Activated T-helper 1 cell treated with Interleukin-2 at 50 U/mL for 16 hours (primary cell): ENCODE data around the gene CBLIF.
"Not testable (repeated sequence)": the region's sequence is repeated elsewhere in the genome, so short reads cannot be mapped to it uniquely, and the experiment has no call there.

Experiments
- DNase-seq: peaks from one replicate; pipeline ENCODE4 v3.0.0-alpha.2; 2020; ENCODE audit warnings: low read depth

The CBLIF gene

DNA sequence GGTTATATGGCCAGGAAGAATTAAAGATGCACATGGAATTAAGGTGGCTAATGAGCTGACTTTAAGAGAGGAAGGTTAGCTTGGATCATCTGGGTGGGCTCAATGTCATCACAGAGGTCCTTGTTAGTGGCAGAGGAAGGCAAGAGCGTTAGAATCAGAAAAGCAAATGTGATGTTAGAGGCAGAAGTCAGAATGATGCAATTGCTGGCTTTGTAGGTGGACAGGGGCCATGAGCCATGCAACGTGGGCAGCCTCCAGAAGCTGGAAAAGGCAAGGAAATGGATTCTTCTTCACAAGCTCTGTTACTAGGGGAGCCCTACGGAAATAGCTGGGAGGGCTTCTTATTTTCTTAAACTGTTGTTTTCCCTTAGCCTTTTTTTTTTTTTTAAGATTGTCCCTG lies 2.3 kb upstream of the CBLIF start:
- no peak for DNase-seq

DNA sequence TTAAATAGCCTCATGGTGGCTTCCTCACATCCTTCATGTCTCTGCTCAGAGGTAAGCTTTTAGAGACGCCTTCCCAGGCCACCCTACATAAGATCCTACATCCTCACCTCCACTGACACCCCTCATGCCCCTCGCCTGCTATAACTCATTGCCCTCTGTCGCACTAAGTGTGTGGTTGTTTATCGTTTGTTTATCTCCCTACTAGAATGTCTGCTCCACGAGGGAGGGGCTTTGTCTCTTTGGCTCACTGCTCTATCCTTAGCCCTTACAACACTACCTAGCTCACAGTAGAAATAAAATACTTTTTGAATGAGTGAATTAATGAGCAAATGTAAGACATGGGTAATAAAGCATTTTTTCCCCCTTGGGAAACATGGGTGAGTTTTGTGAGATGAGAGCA lies 1.3 kb upstream of the CBLIF start:
- no peak for DNase-seq

DNA sequence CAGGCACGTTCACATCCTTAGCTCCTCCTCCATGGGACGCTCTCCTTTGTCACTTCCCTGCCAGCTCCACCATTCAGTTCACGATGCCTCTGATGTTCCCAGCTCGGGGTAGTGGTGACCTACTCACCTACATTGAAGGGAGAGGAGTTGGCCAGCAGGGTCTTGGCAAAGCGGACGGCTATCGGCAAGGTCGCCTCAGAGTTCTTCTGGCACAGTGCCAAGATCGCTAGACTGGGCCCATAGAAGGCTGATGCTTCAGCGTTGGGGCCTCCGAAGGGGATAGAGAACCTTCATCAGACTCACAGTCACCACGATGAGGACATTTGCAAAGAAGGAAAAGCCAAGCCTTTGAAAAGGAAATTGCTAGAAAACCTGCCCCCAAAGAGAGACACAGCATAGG lies 3.0 kb downstream of the CBLIF start:
- no peak for DNase-seq

DNA sequence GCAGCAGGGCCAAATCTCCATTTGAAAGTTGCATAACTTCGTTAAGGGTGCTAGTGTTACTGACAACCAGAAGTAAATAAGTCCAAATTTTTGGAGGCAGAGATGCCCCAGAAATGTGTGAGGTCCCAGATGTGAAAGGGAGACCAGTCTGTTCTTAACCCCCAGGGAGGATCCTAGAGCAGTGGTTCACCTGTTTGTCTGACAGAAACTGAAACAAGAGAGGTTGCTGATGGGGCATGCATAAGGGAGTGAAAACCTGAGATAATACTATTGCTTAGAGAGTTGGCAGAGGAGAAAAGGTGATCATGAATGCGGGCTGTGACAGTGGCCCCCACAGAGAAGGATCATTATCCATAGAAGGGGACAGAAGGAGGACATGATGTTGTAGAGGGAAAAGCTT lies 3.8 kb downstream of the CBLIF start:
- no peak for DNase-seq

DNA sequence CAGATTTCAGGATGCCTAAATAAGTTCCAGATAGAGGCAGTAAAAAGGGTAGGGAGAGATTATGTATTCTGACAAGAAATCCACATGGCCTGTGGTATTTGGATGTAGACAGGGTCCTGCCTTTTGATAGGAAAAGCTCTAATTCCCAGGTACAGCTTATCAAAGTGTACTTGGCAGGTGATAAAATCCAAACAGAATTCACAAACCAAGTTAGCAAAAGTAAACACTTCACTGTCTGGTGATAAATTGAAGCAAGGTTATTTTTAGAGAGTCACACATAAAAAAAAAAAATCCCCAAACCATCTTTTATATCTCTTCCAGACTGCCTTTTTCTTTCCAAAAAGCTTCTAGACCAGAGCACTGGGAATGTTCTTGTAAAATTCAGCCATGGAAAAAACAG lies 5.7 kb downstream of the CBLIF start:
- no peak for DNase-seq

DNA sequence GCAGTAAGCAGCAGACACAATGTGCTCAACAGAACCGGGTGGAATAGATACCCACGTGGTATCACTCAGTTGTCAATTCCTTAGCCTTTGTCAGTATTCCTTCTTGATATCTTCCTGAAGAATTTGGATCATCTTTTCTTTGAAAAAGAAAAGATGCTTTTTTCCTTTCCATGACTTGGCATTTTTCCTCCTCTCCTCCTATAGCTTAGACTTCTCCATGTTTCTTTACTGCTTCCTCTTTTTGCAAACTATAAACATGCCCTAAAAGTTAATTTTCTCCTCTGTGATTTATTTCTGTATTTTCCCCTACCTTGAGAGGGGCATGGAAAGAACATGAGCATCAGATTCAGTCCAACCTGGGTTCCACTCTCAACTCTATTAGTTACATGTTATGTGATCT lies 11.7 kb downstream of the CBLIF start:
- DNase-seq = no peak

DNA sequence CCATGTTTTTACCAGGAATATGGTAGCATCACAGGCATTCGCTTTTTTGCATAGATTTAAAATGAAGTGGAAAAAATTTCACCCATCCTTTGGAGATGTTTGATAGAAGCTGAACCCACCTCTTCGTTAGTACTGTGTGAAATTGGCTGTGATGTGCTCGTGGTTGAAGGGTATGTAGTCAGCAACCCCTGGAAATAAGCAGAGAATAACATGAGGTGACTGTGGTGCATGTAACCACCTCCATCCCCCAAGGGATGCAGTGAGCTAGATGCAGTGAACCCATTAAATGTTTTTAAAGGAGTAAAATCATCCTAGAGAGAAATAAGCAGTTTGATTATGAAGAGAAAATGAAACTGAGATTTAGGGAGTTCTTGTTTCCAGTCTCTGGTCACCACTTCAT lies 15.9 kb downstream of the CBLIF start:
- no peak for DNase-seq

DNA sequence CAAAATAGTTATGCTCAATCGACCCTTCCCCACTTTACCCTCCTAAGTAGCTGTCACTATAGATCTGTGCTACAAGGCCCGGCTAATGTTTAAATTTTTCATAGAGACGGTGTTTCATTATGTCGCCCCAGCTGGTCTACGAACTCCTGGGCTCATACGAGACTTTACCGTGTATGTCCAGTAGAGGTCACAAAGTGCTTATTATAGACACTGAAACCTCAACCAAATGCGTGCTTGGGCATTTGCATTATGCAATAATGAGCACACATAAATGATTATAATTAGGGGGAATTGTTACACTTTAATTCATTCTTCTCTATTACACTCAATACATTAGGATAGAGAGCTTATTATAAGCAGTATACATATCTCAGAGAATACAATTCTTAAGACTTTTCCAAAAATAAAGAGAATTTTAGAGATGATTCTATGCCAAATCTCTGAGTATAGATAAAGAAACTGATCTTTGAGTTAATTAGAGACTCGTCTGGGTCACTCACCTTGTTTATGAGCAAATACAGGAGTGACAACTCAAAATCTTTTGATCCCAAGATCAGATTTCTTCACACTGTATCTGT lies 22.2 kb downstream of the CBLIF start:
- no peak for DNase-seq

DNA sequence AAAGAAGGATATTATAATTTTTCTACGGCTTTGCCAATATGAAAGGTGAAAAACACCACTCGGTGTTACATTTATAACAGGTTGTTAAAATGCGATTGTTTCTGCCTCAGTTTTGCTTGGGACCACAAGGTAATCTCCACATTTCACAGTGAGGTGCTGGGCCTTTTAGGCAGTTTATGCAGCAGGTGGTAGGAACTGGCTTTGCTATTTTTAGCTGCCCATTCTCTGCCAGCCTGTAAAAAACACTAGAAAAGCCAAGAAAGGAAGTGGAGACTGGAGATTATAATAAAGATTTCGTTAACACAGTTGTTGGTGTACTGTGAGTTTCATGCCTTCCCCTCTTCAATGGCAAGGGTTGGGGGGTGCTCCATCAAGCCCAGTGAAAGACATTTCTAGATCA lies 26.7 kb downstream of the CBLIF start:
- DNase-seq = no peak

DNA sequence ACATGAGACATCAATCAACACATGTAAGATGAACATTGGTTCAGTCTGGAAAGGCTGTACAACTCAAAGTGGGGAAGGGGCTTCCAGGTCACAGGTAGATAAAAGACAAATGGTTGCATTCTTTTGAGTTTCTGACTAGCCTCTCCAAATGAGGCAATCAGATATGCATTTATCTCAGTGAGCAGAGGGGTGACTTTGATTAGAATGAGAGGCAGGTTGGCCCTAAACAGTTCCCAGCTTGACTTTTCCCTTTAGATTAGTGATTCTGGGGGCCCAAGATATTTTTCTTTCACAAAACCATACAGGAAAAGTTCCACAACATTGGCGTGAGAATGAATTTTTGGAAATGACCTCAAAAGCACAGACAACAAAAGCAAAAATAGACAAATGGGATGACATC lies 28.9 kb downstream of the CBLIF start:
- not testable (repeated sequence) for DNase-seq

DNA sequence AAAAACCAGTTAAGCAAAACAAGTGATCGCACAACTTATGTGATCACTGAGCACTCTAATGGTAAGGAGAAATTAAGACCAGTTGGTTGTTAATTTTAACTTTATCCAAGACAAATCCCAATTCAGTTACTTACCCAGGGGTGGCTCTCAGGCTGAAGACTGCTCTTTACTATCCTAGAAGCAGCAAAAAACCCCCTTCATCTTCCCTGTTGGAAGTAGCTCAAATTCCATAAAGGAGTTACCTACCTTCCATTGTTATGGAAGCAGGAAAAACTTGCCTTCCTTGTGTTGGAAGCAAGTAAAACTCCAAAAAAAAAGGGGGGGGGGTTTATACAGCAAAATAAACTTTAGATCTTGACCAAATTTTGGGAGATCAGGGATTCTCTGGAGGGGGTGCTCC lies 29.5 kb downstream of the CBLIF start:
- no peak for DNase-seq

DNA sequence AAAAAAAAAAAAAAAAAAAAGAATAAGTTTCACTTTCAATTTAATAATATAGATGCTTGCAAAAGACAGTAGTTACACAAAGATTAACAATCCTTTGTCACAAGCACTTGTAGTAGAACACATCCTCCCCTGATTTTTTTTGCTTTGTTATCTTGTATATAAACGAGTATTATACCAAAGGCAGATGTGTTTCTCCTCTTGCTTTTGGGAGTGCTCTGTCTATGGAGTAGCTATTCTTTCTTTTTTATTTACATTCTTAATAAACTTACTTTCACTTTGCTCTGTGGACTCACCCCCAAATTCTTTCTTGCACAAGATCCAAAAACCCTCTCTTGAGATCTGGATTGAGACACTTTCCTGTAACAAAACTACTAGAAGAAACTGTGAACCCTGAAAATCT lies 31.3 kb downstream of the CBLIF start:
- DNase-seq = no peak

DNA sequence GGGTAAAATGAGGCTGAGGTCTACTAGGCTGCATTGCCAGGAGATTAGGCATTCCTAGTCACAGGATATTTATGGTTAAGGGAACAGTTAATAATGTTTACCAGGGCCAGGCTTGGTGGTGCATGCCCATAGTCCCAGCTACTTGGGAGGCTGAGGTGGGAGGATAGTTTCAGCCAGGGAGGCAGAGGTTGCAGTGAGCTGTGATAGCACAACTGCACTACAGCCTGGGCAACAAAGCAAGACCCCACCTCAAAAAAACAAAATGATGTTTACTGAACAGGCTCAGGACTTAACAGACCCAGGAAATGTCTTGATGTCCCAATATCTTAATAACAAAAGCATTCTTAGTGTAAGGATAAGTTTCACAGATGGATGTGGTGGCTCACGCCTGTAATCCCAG lies 31.9 kb downstream of the CBLIF start:
- DNase-seq = no peak

DNA sequence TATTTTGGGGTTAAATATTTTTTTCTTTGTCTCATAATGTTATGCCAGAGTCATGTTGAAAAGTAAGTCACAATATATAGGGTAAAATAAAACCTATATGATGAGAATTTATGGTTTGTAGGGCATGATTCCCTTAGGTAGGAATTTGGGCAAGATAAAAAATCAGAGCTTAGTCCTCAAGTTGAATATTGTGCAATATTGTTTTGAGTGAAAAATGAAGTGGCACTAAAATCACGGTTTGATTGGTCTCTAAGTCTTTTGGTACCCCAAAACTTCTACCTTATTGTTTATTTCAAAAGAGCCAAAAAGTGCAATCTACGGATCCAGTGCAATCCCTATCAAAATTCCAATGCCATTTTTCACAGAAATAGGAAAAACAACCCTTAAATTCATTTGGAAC lies 33.1 kb downstream of the CBLIF start:
- no peak for DNase-seq

DNA sequence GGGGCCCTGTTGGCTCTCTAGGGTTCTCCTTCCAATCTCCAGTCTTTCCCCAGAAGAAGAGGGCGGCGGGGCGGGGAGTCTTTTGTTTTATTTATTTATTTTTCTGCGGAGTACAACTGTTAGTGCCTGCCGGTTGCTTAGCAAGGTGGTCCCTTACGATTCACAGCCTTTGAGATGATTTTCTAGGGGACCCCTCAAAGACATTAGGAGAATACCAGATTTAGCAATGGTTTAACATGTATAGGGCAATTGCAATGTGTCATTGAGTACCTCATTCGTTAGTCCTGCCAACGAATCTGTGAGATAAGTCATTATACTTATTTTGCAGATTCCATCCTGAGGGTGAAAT lies 34.4 kb downstream of the CBLIF start:
- DNase-seq = no peak

DNA sequence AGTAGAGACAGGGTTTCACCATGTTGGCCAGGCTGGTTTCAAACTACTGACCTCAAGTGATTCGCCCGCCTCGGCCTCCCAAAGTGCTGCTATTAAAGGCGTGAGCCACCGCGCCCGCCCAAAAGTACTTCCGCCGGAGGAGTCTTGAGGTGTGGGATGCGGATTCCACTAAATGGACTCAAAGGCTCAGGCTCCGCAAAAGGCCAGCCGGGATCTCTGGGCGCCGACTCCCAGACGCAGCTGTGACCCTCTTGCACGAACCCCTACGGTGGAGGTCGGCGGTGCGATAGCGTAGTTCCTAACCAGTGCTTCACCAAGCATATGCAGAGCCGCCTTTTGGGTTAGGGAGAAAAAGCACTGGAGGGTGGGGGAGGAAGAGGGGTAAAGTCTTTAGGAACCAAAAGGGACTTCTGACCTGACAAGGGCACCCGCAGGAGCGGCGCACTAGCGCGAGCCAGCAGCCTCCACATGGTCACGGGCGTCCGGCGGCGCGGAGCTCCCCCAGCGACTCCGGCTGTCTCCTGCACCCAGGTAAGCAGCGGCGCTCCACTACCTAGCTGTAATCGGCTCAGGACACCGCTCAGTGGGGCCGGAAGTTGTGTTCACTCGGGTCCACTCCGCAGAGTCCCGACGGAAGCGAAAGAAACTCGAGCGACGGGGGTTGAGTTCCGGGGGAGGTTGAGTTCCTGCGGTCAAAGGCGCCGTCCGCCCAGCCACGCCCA lies 34.9 kb downstream of the CBLIF start, which contains the start of gene MRPL16:
Gene MRPL16 (minus strand): TSS at position 590 of the 722 bp plus-strand sequence. CDS start 120 bp downstream, at position 470.
- peak; percentile 85 for DNase-seq

DNA sequence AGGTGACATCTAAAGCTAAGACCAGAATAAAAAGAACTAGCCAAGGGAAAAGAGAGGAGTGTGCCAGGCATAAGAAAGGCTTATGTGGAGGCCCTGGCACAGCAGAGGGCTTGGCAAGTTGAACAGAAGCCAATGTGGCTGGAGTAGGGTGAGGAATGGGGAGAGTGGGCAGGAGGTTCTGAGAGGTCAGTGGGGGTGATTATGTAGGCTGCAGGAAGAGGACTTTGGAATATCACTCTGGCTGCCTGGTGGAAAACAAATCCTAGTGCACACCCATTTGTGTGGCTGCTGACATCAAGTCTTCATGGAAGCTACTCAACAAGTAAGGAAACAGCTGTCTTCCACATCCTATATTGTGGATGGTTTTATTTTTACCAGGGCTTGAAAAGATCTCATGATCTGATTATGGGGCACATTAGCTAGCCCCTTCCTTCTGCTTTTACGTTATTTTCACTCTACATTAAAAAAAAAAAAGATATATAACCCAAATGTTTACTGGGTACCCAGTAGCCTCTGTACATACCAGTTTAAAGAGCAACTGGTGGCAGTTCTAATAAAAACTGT lies 38.2 kb downstream of the CBLIF start:
- DNase-seq = no peak

DNA sequence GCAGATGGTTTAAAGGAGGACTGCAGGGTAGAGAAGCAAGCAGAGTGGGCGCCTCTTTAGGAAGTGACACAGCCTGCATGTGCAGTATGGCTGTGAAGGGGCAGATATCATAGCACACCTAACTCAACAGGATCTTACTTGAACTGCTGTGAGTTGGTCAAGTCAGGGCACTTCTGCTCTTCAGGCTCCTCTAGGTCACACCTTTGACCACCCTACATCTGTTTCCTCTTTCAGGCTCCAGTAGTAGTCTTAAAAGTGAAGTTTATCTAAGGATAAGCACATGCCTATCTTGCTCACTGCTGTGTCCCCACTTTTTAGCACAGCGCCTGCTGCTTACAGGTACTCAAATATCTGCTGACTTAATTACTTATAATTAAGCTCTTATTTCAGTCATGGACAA lies 41.2 kb downstream of the CBLIF start:
- DNase-seq = no peak

DNA sequence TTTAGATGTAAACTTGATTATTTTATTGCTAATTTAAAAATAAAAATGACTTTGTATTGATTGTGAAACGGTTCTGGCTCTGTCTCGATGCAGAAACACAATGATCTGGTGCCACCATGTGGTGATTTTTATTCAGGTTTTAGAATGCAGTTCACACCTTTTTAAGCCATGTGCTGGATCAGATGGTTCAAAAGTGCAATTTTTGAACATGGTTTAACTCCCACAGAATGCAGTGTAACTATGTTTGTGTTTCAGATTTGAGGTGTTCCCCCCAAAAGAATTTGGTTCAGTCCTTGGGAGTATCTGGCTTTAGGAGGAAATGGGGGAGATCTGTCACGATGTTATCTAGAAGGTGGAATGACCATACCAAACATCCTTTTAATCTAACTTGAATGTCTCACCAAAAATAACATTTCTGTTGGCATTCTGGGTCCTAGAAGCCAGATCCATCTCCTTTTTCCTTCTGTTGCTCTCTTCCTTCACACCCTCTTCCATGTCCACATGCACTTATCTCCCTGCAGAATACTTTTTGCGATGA lies 42.6 kb downstream of the CBLIF start:
- peak; percentile 13 for DNase-seq

DNA sequence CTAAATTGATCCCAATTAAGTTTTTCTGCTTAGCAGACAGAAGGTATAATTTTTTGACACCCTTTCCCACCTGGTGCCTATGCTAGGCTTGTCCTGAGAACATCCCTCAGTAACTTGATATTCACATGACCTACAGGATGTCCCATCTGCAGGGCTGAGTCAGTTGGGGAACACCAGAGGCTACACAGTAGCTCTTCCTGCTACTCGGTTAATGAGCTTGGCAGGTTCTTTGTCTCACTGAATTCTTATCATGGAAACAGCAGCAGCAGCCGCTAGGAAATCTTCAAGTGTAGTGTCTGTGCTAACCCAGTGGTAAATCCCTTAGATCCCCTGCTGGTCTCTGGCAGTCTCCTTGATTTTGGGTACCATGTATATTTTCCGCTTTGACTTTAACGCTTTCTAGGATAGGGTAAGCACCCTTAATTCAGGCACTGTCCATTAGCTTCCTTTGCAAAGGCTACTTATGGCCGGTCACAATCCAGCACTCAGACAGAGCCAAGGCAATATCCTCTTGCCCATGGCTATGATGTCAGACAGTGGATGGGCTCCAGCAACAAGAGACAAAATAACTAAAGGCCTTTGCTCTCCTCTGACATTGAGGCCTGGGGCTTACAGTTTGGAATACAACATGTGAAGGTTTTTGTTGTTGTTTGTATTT lies 43.2 kb downstream of the CBLIF start:
- DNase-seq = no peak

DNA sequence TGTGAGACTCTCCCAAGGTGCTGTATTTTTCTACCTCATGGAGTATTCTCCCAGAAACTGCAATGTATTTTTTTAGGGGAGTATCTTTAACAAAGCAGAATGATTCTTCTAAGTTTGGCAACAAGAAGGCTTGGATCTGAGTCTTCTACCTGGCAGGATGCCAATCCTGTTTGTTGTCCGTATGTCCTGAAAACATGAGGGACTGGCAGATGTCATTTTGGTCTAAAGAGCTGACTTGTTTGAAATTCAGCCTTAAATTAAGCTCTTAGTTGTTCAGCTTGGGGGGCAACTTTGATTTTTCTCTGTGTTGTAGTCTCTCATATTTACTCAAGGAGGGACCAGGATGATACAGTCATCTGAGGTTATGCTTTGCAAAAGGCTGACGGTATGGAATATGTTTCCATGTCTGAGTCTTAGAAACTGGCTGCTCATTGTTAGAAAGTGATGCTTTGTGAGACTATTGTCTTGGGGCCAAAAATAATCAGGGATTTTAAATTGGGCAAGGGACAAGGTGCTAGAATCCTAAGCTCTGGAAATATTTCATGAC lies 44.1 kb downstream of the CBLIF start:
- DNase-seq = no peak

DNA sequence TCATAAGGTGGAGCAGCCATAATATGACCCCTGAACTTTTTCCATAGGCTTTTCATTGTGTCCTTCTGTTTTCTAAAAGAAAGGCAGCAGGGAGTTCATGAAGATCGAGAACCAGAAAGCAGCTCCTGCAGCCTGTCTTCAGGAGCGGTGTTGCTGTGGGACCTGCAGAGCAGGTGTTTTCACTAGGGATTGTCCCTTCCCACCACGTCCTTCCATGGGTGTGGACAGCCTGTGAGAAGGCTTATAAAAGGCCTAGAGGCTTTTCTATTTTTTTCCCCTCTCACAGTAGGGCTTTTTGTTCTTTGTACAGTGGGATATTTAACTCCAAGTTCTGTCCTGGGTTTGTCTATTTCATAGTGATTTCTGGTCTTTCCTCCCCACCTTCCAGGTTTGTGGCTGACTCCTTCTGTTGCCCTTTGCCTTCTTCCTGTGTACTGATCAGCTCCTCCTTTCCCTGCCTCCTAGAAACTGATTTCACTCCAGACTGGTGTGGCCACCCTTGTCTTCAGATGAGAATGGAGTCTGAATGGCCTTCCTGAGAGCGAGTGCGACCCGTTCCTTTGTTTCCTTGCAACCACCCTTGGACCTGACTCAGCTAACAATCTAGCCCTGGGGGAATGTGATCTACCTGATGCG lies 44.8 kb downstream of the CBLIF start:
- no peak for DNase-seq
